Measurements from ENCODE around the gene EXPH5. TPM values are rescaled to one million over a fixed set of nuclear protein-coding genes. Genes with fewer than 3 reads are reported as not detected.

EXPH5 gene
- total RNA-seq, 1 donor from 2014 or later = 0.52 TPM

Other genes starting within 250 kb of the EXPH5 start
- 1.0 TPM for gene C11orf65, start 126.2 kb downstream of the EXPH5 start, total RNA-seq
- 20.4 TPM for gene POGLUT3, start 95.4 kb downstream of the EXPH5 start, total RNA-seq
- 19.3 TPM for gene DDX10, start 71.3 kb upstream of the EXPH5 start, total RNA-seq